IMR-90 (cell line): ENCODE results near the gene RAB20. TPM values are rescaled to one million over a fixed set of nuclear protein-coding genes. Genes with fewer than 3 reads are reported as not detected.

Source experiments
- ATAC-seq: fragments of 200-7000 bp; cut with Tn5 transposase; 2 replicates; pipeline ENCODE4 v1.9.1; 2020; ENCODE audit warnings: low read depth, mild to moderate bottlenecking, moderate library complexity
- BruUV-seq: library from RNA; stranded (reverse); fragments of 400-500 nt; replicated peaks from 2 replicates; lab custom pipeline; 2021; lab: Mats Ljungman, UMichigan
- CTCF ChIA-PET: fragments of 300-600 bp; formaldehyde crosslinking; extraction: SDS; loops from one replicate; lab custom pipeline; 2021; ENCODE audit warnings: antibody characterized with exemption; lab: Yijun Ruan, JAX
- POLR2A ChIA-PET: fragments of 300-600 bp; sonication (Branson Sonifier 250); formaldehyde crosslinking; loops from one replicate; lab custom pipeline; 2022; ENCODE audit warnings: antibody characterized with exemption; ENCODE audit not compliant: unreplicated experiment; lab: Charles Lee
- DNase-seq: peaks from one replicate; pipeline ENCODE4 v3.0.0; 2013
- H2AFZ ChIP-seq: replicated peaks from 2 replicates; pipeline ENCODE3; 2013; ENCODE audit warnings: low read length, mild to moderate bottlenecking; ENCODE audit not compliant: poor library complexity
- H2AK5ac ChIP-seq: 2 replicates; pipeline ENCODE4 v1.6.1; 2013; ENCODE audit warnings: low read depth, low read length, inconsistent platforms
- H2AK9ac ChIP-seq: replicated peaks from 2 replicates; pipeline ENCODE3; 2013; ENCODE audit warnings: mild to moderate bottlenecking, low read depth, low read length, moderate library complexity; ENCODE audit not compliant: poor library complexity
- H2BK120ac ChIP-seq: 2 replicates; pipeline ENCODE4 v1.6.1; 2013; ENCODE audit warnings: low read depth, low read length, inconsistent platforms
- H2BK15ac ChIP-seq: 3 replicates; pipeline ENCODE4 v1.6.1; 2013; ENCODE audit warnings: low read depth, low read length, inconsistent platforms
- H2BK20ac ChIP-seq: 2 replicates; pipeline ENCODE4 v1.6.1; 2013; ENCODE audit warnings: low read depth, mild to moderate bottlenecking, inconsistent platforms, low read length, moderate library complexity
- H2BK5ac ChIP-seq: 2 replicates; pipeline ENCODE4 v1.6.1; 2013; ENCODE audit warnings: mild to moderate bottlenecking, low read depth, low read length, inconsistent platforms; ENCODE audit not compliant: poor library complexity, severe bottlenecking
- H3K14ac ChIP-seq: replicated peaks from 2 replicates; pipeline ENCODE4 v1.6.1; 2013; ENCODE audit warnings: low read depth, low read length, inconsistent platforms
- H3K18ac ChIP-seq: 2 replicates; pipeline ENCODE4 v1.6.1; 2013; ENCODE audit warnings: low read depth, low read length, control low read depth
- H3K23ac ChIP-seq: 2 replicates; pipeline ENCODE4 v1.6.1; 2013; ENCODE audit warnings: low read depth, low read length, inconsistent platforms
- H3K27ac ChIP-seq: 2 replicates; pipeline ENCODE4 v1.5.1; 2013; ENCODE audit warnings: mild to moderate bottlenecking, control low read depth, low read length; ENCODE audit not compliant: insufficient read depth
- H3K27me3 ChIP-seq: 2 replicates; pipeline ENCODE4 v1.6.1; 2013; ENCODE audit warnings: low read length; ENCODE audit not compliant: control insufficient read depth, insufficient read depth
- H3K36me3 ChIP-seq: 2 replicates; pipeline ENCODE4 v1.6.1; 2013; ENCODE audit warnings: low read length, mixed read lengths; ENCODE audit not compliant: control insufficient read depth, insufficient read depth
- H3K4ac ChIP-seq: 2 replicates; pipeline ENCODE4 v1.6.1; 2013; ENCODE audit warnings: low read depth, low read length, inconsistent platforms
- H3K4me1 ChIP-seq: 2 replicates; pipeline ENCODE4 v1.6.1; 2013; ENCODE audit warnings: low read length, mixed read lengths; ENCODE audit not compliant: control insufficient read depth, insufficient read depth
- H3K4me2 ChIP-seq: 2 replicates; pipeline ENCODE4 v1.6.1; 2013; ENCODE audit warnings: low read depth, mild to moderate bottlenecking, control low read depth, low read length, moderate library complexity
- H3K4me3 ChIP-seq: 2 replicates; pipeline ENCODE4 v1.5.1; 2013; ENCODE audit warnings: low read depth, mild to moderate bottlenecking, control low read depth, low read length, moderate library complexity; ENCODE audit not compliant: insufficient read depth
- H3K56ac ChIP-seq: 2 replicates; pipeline ENCODE4 v1.6.1; 2013; ENCODE audit warnings: low read length, inconsistent platforms; ENCODE audit not compliant: insufficient read depth; ENCODE audit errors: extremely low read depth
- H3K79me1 ChIP-seq, 2 experiments: 2 replicates each; pipeline ENCODE4 v1.6.1; 2013; ENCODE audit warnings: low read length in 2 of 2, inconsistent platforms in 1 of 2, low read depth in 1 of 2
- H3K9ac ChIP-seq: 2 replicates; pipeline ENCODE4 v1.6.1; 2013; ENCODE audit warnings: low read depth, low read length, control low read depth
- H3K9me1 ChIP-seq: 2 replicates; pipeline ENCODE4 v1.6.1; 2013; ENCODE audit warnings: low read length, inconsistent platforms; ENCODE audit not compliant: insufficient read depth
- H3K9me3 ChIP-seq: 2 replicates; pipeline ENCODE4 v1.6.1; 2013; ENCODE audit warnings: low read length; ENCODE audit not compliant: control insufficient read depth, insufficient read depth
- H4K20me1 ChIP-seq: 2 replicates; pipeline ENCODE4 v1.6.1; 2013; ENCODE audit warnings: low read length, inconsistent platforms; ENCODE audit not compliant: insufficient read depth
- H4K5ac ChIP-seq: 2 replicates; pipeline ENCODE4 v1.6.1; 2013; ENCODE audit warnings: mild to moderate bottlenecking, low read depth, low read length, control low read depth
- H4K8ac ChIP-seq, 2 experiments: 2 replicates each; pipeline ENCODE4 v1.6.1; 2013; ENCODE audit warnings: low read depth in 2 of 2, low read length in 2 of 2, control low read depth in 1 of 2, inconsistent platforms in 1 of 2
- H4K91ac ChIP-seq: 2 replicates; pipeline ENCODE4 v1.6.1; 2013; ENCODE audit warnings: low read depth, low read length, inconsistent platforms; ENCODE audit not compliant: insufficient read depth
- CEBPB ChIP-seq: IDR thresholded peaks from 2 replicates; pipeline ENCODE4 v1.6.1; 2012; ENCODE audit warnings: low read depth, low read length, improper control_type of control experiment
- NFE2L2 ChIP-seq: fragments of 150-350 bp; IDR thresholded peaks from 2 replicates; pipeline ENCODE4 v1.6.1; 2016; ENCODE audit warnings: low read depth, mild to moderate bottlenecking, low read length
- RAD21 ChIP-seq: IDR thresholded peaks from 2 replicates; pipeline ENCODE4 v1.6.1; 2012; ENCODE audit warnings: low read length, improper control_type of control experiment
- RCOR1 ChIP-seq: IDR thresholded peaks from 2 replicates; pipeline ENCODE4 v1.6.1; 2012; ENCODE audit warnings: mild to moderate bottlenecking, low read length, improper control_type of control experiment; ENCODE audit not compliant: insufficient replicate concordance
- SMC3 ChIP-seq: fragments of 150-350 bp; IDR thresholded peaks from 2 replicates; pipeline ENCODE4 v1.6.1; 2016; ENCODE audit warnings: low read depth, mild to moderate bottlenecking, antibody characterized with exemption, low read length, moderate library complexity
- WGBS, 2 experiments: methylation state at CpG; one replicate each; pipeline versions ENCODE4 v1.1.5 to v1.1.7; 2013; ENCODE audit warnings: missing lambda C conversion rate in 2 of 2; ENCODE audit not compliant: insufficient read length in 1 of 2; ENCODE audit errors: extremely low coverage in 2 of 2; 5-methylcytosine and 5-hydroxymethylcytosine counted together
- dilution Hi-C: fragments of 300-500 bp; cut with HindIII; formaldehyde crosslinking; loops from one replicate; pipeline ENCODE4 v1.14.3; 2018; ENCODE audit warnings: low sequenced_read_pairs; ENCODE audit not compliant: unreplicated experiment
- in situ Hi-C: fragments of 300-500 bp; cut with MboI; formaldehyde crosslinking; loops from 3 replicates; pipeline ENCODE4 v1.14.3; 2019; ENCODE audit warnings: low sequenced_read_pairs, inconsistent platforms, mixed read lengths
- intact Hi-C: fragments of 100-400 bp; cut with micrococcal nuclease; formaldehyde crosslinking; loops from 2 replicates; pipeline ENCODE4 v1.10.0; 2022
- polyA plus RNA-seq, 3 experiments: library from polyadenylated mRNA; depleted of rRNA; stranded (reverse); fragments of >200 nt; gene quantifications; 2 replicates each; pipeline ENCODE4 v1.2.3, GENCODE V29; 2012; ENCODE audit warnings: low replicate concordance in 1 of 3
- total RNA-seq: library from RNA; depleted of rRNA; stranded (reverse); fragments of >200 nt; gene quantifications from 2 replicates; pipeline ENCODE4 v1.2.3, GENCODE V29; 2012
- TF ChIP-seq, protein P1 (sequence below): fragments of 150-350 bp; IDR thresholded peaks from 2 replicates; pipeline ENCODE4 v1.6.1; 2016; ENCODE audit warnings: low read depth, mild to moderate bottlenecking, low read length, moderate library complexity, borderline replicate concordance
- TF ChIP-seq, protein P2 (sequence below): conservative IDR thresholded peaks from 2 replicates; pipeline ENCODE4 v1.5.1; 2012; ENCODE audit warnings: mild to moderate bottlenecking, low read depth, low read length, improper control_type of control experiment

The RAB20 gene
- total and polyA plus RNA-seq, 2 of the 4 experiments (the other 2 are of a cell fraction) = 3.8 to 5.1 TPM

DNA sequence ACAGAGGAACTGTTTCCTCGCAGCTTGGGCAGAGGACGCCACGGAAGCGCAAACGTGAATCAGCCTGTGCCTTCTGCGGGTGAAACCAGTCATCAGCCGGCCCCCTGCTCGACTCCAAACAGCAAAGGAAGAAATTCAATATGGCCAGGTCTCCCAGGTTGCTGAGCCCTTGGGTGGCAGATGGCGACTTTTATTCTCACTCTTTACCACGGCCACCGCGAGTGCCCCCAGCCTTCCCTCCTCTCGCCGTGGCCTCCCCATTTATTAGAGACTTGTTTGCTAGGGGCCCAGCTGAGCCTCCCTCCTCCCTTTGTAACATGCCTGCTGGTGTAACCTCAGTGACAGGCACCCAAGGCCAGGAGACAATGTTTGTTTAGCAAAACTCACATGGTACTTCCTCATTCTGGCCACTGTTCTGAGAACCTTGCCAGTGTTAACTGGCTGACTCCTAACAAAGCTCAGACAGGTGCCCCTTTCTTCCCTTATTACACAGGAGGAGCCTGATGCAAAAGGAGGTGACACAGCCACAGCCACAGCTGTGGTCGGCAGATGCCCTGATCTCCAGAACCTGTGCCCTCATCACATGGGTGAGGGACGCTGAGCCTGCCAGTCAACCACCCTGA is 5.8 kb downstream of the RAB20 start:
- Histone ChIP-seq H3K14ac (no peak overlapping the region), H3K27ac (no peak overlapping the region), H4K20me1 (peaks cover 5% of the 10 kb centered on the region; the same call in 1 of the 2 replicates), H3K9me1 (no peaks in the 10 kb centered on the region), H4K91ac (no peak overlapping the region), H2BK5ac (no peak overlapping the region), H2AFZ (no peak overlapping the region), H4K8ac (no peak overlapping the region), H2BK20ac (no peak overlapping the region), H3K4me3 (no peak overlapping the region), H3K56ac (no peak overlapping the region), H3K9ac (no peak overlapping the region), H2BK120ac (no peak overlapping the region), H3K4ac (no peak overlapping the region), H2AK9ac (no peak overlapping the region), H3K4me2 (no peak overlapping the region), H3K79me1 (peaks cover 0 to 4% of the 10 kb centered on the region in 2 experiments; a peak in 1 of 4 replicates), H3K23ac (no peak overlapping the region), H3K9me3 (peaks cover 2% of the 10 kb centered on the region; the same call in 1 of the 2 replicates), H3K27me3 (no peaks in the 10 kb centered on the region), H3K4me1 (peaks cover 6% of the 10 kb centered on the region; the same call in 1 of the 2 replicates), H2BK15ac (no peak overlapping the region), H3K18ac (no peak overlapping the region), H4K5ac (no peak overlapping the region), H3K36me3 (0 out of 2 replicates have a peak, but pooled peaks cover 2% of the 10 kb centered on the region), H2AK5ac (no peak overlapping the region)
- no TSS peak for BruUV-seq
- CTCF ChIA-PET = no interaction called here
- TF ChIP-seq, protein P1, sequence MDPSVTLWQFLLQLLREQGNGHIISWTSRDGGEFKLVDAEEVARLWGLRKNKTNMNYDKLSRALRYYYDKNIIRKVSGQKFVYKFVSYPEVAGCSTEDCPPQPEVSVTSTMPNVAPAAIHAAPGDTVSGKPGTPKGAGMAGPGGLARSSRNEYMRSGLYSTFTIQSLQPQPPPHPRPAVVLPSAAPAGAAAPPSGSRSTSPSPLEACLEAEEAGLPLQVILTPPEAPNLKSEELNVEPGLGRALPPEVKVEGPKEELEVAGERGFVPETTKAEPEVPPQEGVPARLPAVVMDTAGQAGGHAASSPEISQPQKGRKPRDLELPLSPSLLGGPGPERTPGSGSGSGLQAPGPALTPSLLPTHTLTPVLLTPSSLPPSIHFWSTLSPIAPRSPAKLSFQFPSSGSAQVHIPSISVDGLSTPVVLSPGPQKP = no peak
- TF ChIP-seq, protein P2, sequence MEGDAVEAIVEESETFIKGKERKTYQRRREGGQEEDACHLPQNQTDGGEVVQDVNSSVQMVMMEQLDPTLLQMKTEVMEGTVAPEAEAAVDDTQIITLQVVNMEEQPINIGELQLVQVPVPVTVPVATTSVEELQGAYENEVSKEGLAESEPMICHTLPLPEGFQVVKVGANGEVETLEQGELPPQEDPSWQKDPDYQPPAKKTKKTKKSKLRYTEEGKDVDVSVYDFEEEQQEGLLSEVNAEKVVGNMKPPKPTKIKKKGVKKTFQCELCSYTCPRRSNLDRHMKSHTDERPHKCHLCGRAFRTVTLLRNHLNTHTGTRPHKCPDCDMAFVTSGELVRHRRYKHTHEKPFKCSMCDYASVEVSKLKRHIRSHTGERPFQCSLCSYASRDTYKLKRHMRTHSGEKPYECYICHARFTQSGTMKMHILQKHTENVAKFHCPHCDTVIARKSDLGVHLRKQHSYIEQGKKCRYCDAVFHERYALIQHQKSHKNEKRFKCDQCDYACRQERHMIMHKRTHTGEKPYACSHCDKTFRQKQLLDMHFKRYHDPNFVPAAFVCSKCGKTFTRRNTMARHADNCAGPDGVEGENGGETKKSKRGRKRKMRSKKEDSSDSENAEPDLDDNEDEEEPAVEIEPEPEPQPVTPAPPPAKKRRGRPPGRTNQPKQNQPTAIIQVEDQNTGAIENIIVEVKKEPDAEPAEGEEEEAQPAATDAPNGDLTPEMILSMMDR = no peak
- TF ChIP-seq RAD21 (no peak), SMC3 (no peak), NFE2L2 (no peak), RCOR1 (no peak), CEBPB (no peak)
- no peak for DNase-seq
- POLR2A ChIA-PET = no interaction called here
- intact Hi-C loops = no loop called here
- 93% methylated on average over 10 of the region's 16 CpGs; no CpG with 5 or more reads in 1 of the 2 experiments for WGBS, 2 experiments
- no peak for ATAC-seq
- dilution Hi-C loops = no loop called here
- in situ Hi-C loops = no loop called here
